H1 (cell line): ENCODE measurements around the gene C19orf53. TPM values are rescaled to one million over a fixed set of nuclear protein-coding genes. Genes with fewer than 3 reads are reported as not detected.

Source experiments
- JUN ChIP-seq: IDR thresholded peaks from 2 replicates; pipeline ENCODE4 v1.6.1; 2011; ENCODE audit warnings: low read depth, mild to moderate bottlenecking, improper control_type of control experiment, low read length
- RNF2 ChIP-seq: fragments of 200-900, 300-1000 bp; sonication (generic); IDR thresholded peaks from 2 replicates; pipeline ENCODE4 v1.7.1; 2016; ENCODE audit warnings: borderline replicate concordance, low read depth, mild to moderate bottlenecking, antibody characterized with exemption, low read length; ENCODE audit not compliant: poor library complexity, severe bottlenecking; ENCODE audit errors: missing control alignments
- TCF12 ChIP-seq: IDR thresholded peaks from 2 replicates; pipeline ENCODE4 v1.6.1; 2011; ENCODE audit warnings: low read depth, mild to moderate bottlenecking, low read length
- polyA plus RNA-seq, 7 experiments: library from polyadenylated mRNA; depleted of rRNA in 3 of 7; stranded (reverse) in 5 of 7; unstranded in 2 of 7; fragments of >200 nt in 5 of 7; fragments of 200-250 nt in 2 of 7; gene quantifications; 1 replicate in 5 of 7; 2 replicates in 1 of 7; 4 replicates in 1 of 7; pipeline versions ENCODE4 v1.2.1 to v1.2.3, GENCODE V29; 2011 to 2013; ENCODE audit warnings: missing spikeins in 2 of 7, mixed read lengths in 2 of 7
- total RNA-seq: library from RNA; stranded (reverse); fragmentation: NEBNext Ultra II Directional; extraction: Animal tissue kit (Norgen Biotek cat#: 25700); gene quantifications from 2 replicates; pipeline ENCODE4 v1.2.1, GENCODE V29; 2021

C19orf53 gene
- total and polyA plus RNA-seq, 2 of the 8 experiments (the other 6 are each of a cell fraction or from before 2014, with no cell fraction given) = 104 to 169 TPM

GRCh38 chr19:13825489-13826441 is 51.5 kb downstream of the C19orf53 start (continued):
- TF ChIP-seq RNF2 (no peak), TCF12 (no peak), JUN (no peak)
